HepG2 (cell line): ENCODE measurements around the gene MBD3L2. TPM values are rescaled to one million over a fixed set of nuclear protein-coding genes. Genes with fewer than 3 reads are reported as not detected.

Source experiments
- MIER2 ChIP-seq: IDR thresholded peaks from 2 replicates; pipeline ENCODE4 v1.6.1; 2016; ENCODE audit warnings: missing biosample characterization, missing genetic modification reagents
- NR2F1 ChIP-seq, 2 experiments: fragments of 450-650 bp in 1 of 2; formaldehyde crosslinking in 1 of 2; IDR thresholded peaks; 2 replicates each; pipeline versions ENCODE4 v1.5.0 to v1.6.1; 2016 to 2020; ENCODE audit warnings: mild to moderate bottlenecking in 1 of 2, missing compliant biosample characterization in 1 of 2, missing genetic modification reagents in 1 of 2, moderate library complexity in 1 of 2
- POLR2A ChIP-seq, 2 experiments: IDR thresholded peaks; 2 replicates each; pipeline ENCODE4 v1.6.1; 2011; ENCODE audit warnings: low read depth in 2 of 2, low read length in 2 of 2, mild to moderate bottlenecking in 1 of 2, moderate library complexity in 1 of 2; ENCODE audit not compliant: insufficient read depth in 1 of 2
- PRDM10 ChIP-seq: sonication (generic); formaldehyde crosslinking; IDR thresholded peaks from 2 replicates; pipeline ENCODE4 v1.4.0; 2020; ENCODE audit warnings: low read depth, missing genetic modification reagents
- PTBP1 ChIP-seq: fragments of 200-400 bp; formaldehyde crosslinking; IDR thresholded peaks from 2 replicates; pipeline ENCODE4 v1.6.1; 2018; ENCODE audit warnings: low read length, low read depth; ENCODE audit not compliant: poor library complexity, severe bottlenecking
- RARA ChIP-seq: IDR thresholded peaks from 2 replicates; pipeline ENCODE4 v1.6.1; 2016; ENCODE audit warnings: missing genetic modification reagents, missing compliant biosample characterization
- RFX1 ChIP-seq: fragments of 450-650 bp; IDR thresholded peaks from 2 replicates; pipeline ENCODE4 v1.6.1; 2017
- SMARCC2 ChIP-seq: fragments of 450-650 bp; IDR thresholded peaks from 2 replicates; pipeline ENCODE4 v1.6.1; 2017; ENCODE audit warnings: antibody characterized with exemption, mild to moderate bottlenecking
- SRSF1 ChIP-seq: fragments of 200-400 bp; formaldehyde crosslinking; optimal IDR thresholded peaks from 2 replicates; pipeline ENCODE3; 2017; ENCODE audit warnings: mild to moderate bottlenecking, low read depth, low read length, moderate library complexity
- THYN1 ChIP-seq: sonication (generic); formaldehyde crosslinking; IDR thresholded peaks from 2 replicates; pipeline ENCODE4 v1.8.1; 2023; ENCODE audit warnings: low read depth, mild to moderate bottlenecking, moderate library complexity, missing genetic modification reagents, borderline replicate concordance
- ZFP62 ChIP-seq: sonication (generic); formaldehyde crosslinking; IDR thresholded peaks from 2 replicates; pipeline ENCODE4 v1.4.0; 2020; ENCODE audit warnings: missing genetic modification reagents
- ZFP91 ChIP-seq: sonication (generic); formaldehyde crosslinking; IDR thresholded peaks from 2 replicates; pipeline ENCODE4 v1.9.0; 2022; ENCODE audit warnings: missing genetic modification reagents, mild to moderate bottlenecking, borderline replicate concordance
- ZFYVE20 ChIP-seq: sonication (generic); formaldehyde crosslinking; IDR thresholded peaks from 2 replicates; pipeline ENCODE4 v1.8.0; 2023; ENCODE audit warnings: low read depth, mild to moderate bottlenecking, moderate library complexity, missing genetic modification reagents, borderline replicate concordance
- ZNF138 ChIP-seq: sonication (generic); formaldehyde crosslinking; IDR thresholded peaks from 2 replicates; pipeline ENCODE4 v1.5.0; 2020; ENCODE audit warnings: mild to moderate bottlenecking, low read depth, missing genetic modification reagents
- ZNF329 ChIP-seq: sonication (generic); formaldehyde crosslinking; IDR thresholded peaks from 2 replicates; pipeline ENCODE4 v1.9.0; 2021; ENCODE audit warnings: low read depth, mild to moderate bottlenecking, missing genetic modification reagents
- ZNF432 ChIP-seq: sonication (generic); formaldehyde crosslinking; IDR thresholded peaks from 2 replicates; pipeline ENCODE4 v1.5.0; 2020; ENCODE audit warnings: missing genetic modification reagents, mild to moderate bottlenecking, borderline replicate concordance
- ZNF883 ChIP-seq: sonication (generic); formaldehyde crosslinking; IDR thresholded peaks from 2 replicates; pipeline ENCODE4 v1.5.1; 2020; ENCODE audit warnings: mild to moderate bottlenecking, missing genetic modification reagents; ENCODE audit errors: not compliant biosample characterization
- polyA plus RNA-seq, 8 experiments: library from polyadenylated mRNA; depleted of rRNA in 3 of 8; stranded (reverse) in 7 of 8; unstranded in 1 of 8; fragments of >200 nt; fragmentation: Illumina TruSeq in 4 of 8; extraction: Trizol in 4 of 8; gene quantifications; 2 replicates each; pipeline versions ENCODE4 v1.2.1 to v1.2.3, GENCODE V29; 2011 to 2016; ENCODE audit warnings: low read depth in 4 of 8, missing spikeins in 1 of 8, mixed read lengths in 1 of 8; ENCODE audit not compliant: insufficient read depth in 1 of 8
- total RNA-seq, 5 experiments: library from RNA; depleted of rRNA; stranded (reverse); fragments of >200 nt; fragmentation: Illumina TruSeq; extraction: Trizol; gene quantifications; 2 replicates each; pipeline ENCODE4 v1.2.3, GENCODE V29; 2016; ENCODE audit warnings: low read depth in 1 of 5
- TF ChIP-seq, protein P1 (sequence below): sonication (generic); formaldehyde crosslinking; IDR thresholded peaks from 2 replicates; pipeline ENCODE4 v1.5.1; 2020; ENCODE audit warnings: mild to moderate bottlenecking, moderate library complexity, missing genetic modification reagents

MBD3L2 gene
- total and polyA plus RNA-seq, 2 of the 13 experiments (the other 11 are each of a cell fraction or from before 2014, with no cell fraction given): not detected

DNA sequence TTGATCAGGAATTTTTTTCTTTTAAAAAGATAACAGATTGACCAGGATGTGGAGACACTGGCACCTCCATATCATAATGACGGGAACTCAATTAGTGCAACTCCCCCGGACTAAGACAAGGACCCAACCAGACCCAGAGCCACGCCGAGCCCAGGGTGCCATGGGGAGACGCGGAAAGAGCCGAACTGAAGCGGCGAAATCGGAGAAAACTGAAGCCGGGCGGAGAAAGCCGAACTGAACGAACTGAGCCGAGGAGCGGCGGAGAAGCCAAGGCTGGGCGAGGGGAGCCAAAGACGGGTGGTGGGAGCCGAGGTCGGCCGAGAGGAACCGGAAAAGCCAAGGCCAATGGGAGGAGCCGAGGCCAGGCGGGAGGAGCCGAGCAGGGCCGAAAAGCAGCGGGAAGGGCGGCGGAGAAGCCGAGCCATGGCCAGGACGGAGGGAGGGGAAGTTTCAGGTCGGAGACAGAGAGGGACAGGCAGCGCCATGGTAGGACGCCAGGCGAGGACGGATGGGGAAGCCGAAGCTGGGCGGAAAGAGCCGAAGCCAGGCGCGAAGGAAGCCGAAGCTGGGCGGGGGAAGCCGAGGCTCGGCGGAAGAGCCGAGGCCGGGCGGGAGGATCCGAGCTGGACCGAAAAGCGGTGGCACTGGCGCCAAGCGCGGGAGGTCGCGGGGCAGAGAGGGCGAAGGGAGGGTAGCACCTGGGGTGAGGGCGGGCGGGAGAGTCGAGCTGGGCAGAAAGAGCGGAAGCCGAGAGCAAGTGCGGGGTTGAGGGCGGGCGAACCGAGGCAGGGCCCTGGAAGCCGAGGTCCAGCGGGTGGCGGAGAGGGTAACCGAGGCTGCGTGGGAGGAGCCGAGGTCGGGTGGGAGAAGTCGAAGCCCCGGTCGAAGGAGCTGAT, 49.8 kb downstream of the MBD3L2 start (continued):
- no peak for TF ChIP-seq ZNF883
- peak; percentile 65 to 71 for TF ChIP-seq POLR2A (IDR thresholded peaks at IDR 0.05; ENCODE audit: insufficient read depth in 1 of 2, low read depth in 2 of 2, low read length in 2 of 2)
- no peak for TF ChIP-seq RFX1
- TF ChIP-seq PRDM10: no peak
- TF ChIP-seq, protein P1, sequence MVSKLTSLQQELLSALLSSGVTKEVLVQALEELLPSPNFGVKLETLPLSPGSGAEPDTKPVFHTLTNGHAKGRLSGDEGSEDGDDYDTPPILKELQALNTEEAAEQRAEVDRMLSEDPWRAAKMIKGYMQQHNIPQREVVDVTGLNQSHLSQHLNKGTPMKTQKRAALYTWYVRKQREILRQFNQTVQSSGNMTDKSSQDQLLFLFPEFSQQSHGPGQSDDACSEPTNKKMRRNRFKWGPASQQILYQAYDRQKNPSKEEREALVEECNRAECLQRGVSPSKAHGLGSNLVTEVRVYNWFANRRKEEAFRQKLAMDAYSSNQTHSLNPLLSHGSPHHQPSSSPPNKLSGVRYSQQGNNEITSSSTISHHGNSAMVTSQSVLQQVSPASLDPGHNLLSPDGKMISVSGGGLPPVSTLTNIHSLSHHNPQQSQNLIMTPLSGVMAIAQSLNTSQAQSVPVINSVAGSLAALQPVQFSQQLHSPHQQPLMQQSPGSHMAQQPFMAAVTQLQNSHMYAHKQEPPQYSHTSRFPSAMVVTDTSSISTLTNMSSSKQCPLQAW (CRISPR knock-in tag): peak; percentile 58; the same call in 1 of the 2 replicates
- no peak for TF ChIP-seq ZNF329
- no peak for TF ChIP-seq NR2F1 (CRISPR knock-in tag; IDR thresholded peaks at IDR 0.05)
- no peak for TF ChIP-seq SRSF1
- no peak for TF ChIP-seq SMARCC2
- no peak for TF ChIP-seq ZNF138 (CRISPR knock-in tag)
- TF ChIP-seq RARA (CRISPR knock-in tag): no peak
- no peak for TF ChIP-seq ZFYVE20 (CRISPR knock-in tag)
- no peak for TF ChIP-seq PTBP1
- peak; percentile 79; the same call in 1 of the 2 replicates for TF ChIP-seq ZFP91 (CRISPR knock-in tag)
- TF ChIP-seq ZNF432 (CRISPR knock-in tag): no peak
- TF ChIP-seq ZFP62 (CRISPR knock-in tag): no peak
- 0 out of 2 replicates have a peak, but pooled peaks have one; percentile 38 for TF ChIP-seq THYN1
- no peak for TF ChIP-seq MIER2 (CRISPR knock-in tag)
